Upper lobe of left lung (tissue), 6 donors: ENCODE measurements around the gene ANKRD10. TPM values are rescaled to one million over a fixed set of nuclear protein-coding genes. Genes with fewer than 3 reads are reported as not detected.
A peak's percentile ranks its signal among the peaks of the same experiment; 100 is the strongest.

Experiments
- ATAC-seq, 2 donors: fragments of 200-7000 bp; cut with Tn5 transposase; one replicate each; pipeline ENCODE4 v1.9.1; 2022; ENCODE audit warnings: mild to moderate bottlenecking in 2 of 2, moderate library complexity in 2 of 2; ENCODE audit not compliant: low FRiP score in 2 of 2
- DNase-seq, 2 donors: peaks; one replicate each; pipeline ENCODE4 v3.0.0-alpha.2; 2019 to 2020
- H3K27ac ChIP-seq, 4 donors: fragments of 200-600 bp; sonication (generic); one replicate each; pipeline ENCODE4 v1.5.1; 2016 to 2019
- H3K27me3 ChIP-seq, 4 donors: fragments of 200-600 bp; sonication (generic); one replicate each; pipeline ENCODE4 v1.5.1; 2017 to 2019
- H3K36me3 ChIP-seq, 4 donors: fragments of 200-600 bp; sonication (generic); one replicate each; pipeline ENCODE4 v1.5.1; 2016 to 2019
- H3K4me1 ChIP-seq, 4 donors: fragments of 200-600 bp; sonication (generic); one replicate each; pipeline ENCODE4 v1.5.1; 2018 to 2019
- H3K4me3 ChIP-seq, 4 donors: fragments of 200-600 bp; sonication (generic); one replicate each; pipeline ENCODE4 v1.5.1; 2017 to 2019; ENCODE audit warnings: mild to moderate bottlenecking in 2 of 4, moderate library complexity in 1 of 4
- H3K9me3 ChIP-seq, 4 donors: fragments of 200-600 bp; sonication (generic); one replicate each; pipeline ENCODE4 v1.5.1; 2018 to 2019
- EP300 ChIP-seq, 4 donors: sonication (generic); formaldehyde crosslinking; IDR thresholded peaks; one replicate each; pipeline ENCODE4 v1.5.1; 2017; ENCODE audit warnings: antibody characterized with exemption in 4 of 4, control low read depth in 2 of 4
- POLR2A ChIP-seq, 4 donors: fragments of 450-650 bp; IDR thresholded peaks; one replicate each; pipeline ENCODE4 v1.5.1; 2016 to 2017; ENCODE audit warnings: antibody characterized with exemption in 4 of 4, mild to moderate bottlenecking in 2 of 4
- POLR2AphosphoS5 ChIP-seq, 2 donors: sonication (generic); formaldehyde crosslinking; IDR thresholded peaks; one replicate each; pipeline ENCODE4 v1.5.1; 2017; ENCODE audit warnings: antibody characterized with exemption in 2 of 2
- WGBS, 2 donors: methylation state at CpG; one replicate each; pipeline ENCODE4 v1.1.5; 2017 to 2018; 5-methylcytosine and 5-hydroxymethylcytosine counted together
- total RNA-seq, 6 donors: library from RNA; depleted of rRNA in 4 of 6; stranded (reverse); fragments of >200 nt in 4 of 6; gene quantifications; one replicate each; pipeline versions ENCODE4 v1.1.0 to v1.2.1, GENCODE V29; 2016 to 2021
- TF ChIP-seq, protein P1 (sequence below), 6 experiments: fragments of 450-650 bp in 4 of 6; fragments of 200-600 bp in 2 of 6; sonication (generic) in 2 of 6; IDR thresholded peaks; one replicate each; pipeline ENCODE4 v1.5.1; 2016 to 2019; ENCODE audit warnings: antibody characterized with exemption in 6 of 6
- donor health status: DM: no; HTN: no; CAD: no; lungs with moderate emphysema.
- donor health status: DM: no; HTN: yes; CAD: no; lungs with severe emphysema.

The ANKRD10 gene
- total RNA-seq, 6 donors from 2014 or later = 91.4 to 190 (median 107) TPM

- DNase-seq = peak in 1 of 2 donors; percentile 36
- WGBS, 2 donors = 70 to 78% methylated on average over 14 of the region's 14 CpGs
- Histone ChIP-seq H3K36me3 (peaks cover 0 to 31% (median 13%) of the 10 kb centered on the region in 4 donors), H3K4me1 (peaks cover 52 to 58% (median 56%) of the 10 kb centered on the region in 4 donors), H3K9me3 (no peaks in the 10 kb centered on the region), H3K27ac (no peak overlapping the region), H3K4me3 (no peak overlapping the region), H3K27me3 (no peaks in the 10 kb centered on the region)
- no peak for TF ChIP-seq EP300 (IDR thresholded peaks at IDR 0.05)
- no peak for TF ChIP-seq POLR2A (IDR thresholded peaks at IDR 0.05)
- TF ChIP-seq, protein P1, sequence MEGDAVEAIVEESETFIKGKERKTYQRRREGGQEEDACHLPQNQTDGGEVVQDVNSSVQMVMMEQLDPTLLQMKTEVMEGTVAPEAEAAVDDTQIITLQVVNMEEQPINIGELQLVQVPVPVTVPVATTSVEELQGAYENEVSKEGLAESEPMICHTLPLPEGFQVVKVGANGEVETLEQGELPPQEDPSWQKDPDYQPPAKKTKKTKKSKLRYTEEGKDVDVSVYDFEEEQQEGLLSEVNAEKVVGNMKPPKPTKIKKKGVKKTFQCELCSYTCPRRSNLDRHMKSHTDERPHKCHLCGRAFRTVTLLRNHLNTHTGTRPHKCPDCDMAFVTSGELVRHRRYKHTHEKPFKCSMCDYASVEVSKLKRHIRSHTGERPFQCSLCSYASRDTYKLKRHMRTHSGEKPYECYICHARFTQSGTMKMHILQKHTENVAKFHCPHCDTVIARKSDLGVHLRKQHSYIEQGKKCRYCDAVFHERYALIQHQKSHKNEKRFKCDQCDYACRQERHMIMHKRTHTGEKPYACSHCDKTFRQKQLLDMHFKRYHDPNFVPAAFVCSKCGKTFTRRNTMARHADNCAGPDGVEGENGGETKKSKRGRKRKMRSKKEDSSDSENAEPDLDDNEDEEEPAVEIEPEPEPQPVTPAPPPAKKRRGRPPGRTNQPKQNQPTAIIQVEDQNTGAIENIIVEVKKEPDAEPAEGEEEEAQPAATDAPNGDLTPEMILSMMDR (IDR thresholded peaks at IDR 0.05) = no peak
- TF ChIP-seq POLR2AphosphoS5 (IDR thresholded peaks at IDR 0.05) = no peak
- ATAC-seq = no peak
These were observed 4.6 kb downstream of the ANKRD10 start for GRCh38 chr13:110910013-110910890.

DNA sequence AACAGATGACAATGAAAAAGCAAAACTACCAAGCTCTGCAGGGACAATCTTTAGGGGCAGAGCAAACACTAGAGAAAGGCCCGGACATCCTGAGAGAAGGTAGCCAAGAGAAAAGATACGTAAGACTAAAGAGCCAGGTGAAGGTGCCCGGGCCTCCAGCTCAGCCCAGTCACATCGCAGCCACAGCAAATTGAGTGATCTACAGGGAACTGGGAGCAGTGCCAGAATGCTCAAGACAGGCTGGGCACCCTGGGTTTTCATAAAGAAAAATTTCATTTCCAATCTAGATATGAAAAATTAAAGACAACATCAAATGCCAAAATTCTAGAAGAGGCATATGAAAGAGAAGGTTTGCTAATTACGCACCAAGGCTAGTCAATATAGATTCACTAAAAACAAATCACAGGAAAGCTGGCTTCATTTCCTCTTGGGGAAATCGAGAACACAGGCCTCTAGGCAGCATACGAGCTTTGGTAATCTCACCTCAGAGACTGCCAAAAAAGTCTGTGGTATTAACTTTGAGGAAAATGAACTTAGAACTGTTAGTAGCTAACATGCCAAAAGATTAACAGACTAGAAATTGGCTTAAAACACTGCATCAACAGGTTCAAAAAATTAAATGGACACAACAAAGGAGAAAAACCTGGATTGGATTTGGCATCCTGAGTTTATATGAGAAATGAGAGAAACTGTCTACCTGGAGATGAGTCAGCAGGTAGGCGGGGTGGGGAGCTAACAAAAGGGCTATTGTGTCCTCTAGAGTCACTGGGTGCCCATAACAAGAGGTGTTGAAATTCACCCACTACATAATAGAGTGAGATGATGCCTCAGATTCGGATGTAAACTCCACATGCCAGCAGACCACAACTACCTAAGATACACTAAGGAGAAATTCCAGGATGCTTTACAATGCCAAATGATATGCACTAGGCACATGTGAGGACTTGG lies 6.6 kb downstream of the ANKRD10 start:
- peaks cover 50 to 55% (median 53%) of the 10 kb centered on the region in 4 donors for H3K4me1 ChIP-seq

GRCh38 chr13:110907301-110907700 lies 7.6 kb downstream of the ANKRD10 start:
- WGBS, 2 donors = 87% methylated on average over 3 of the region's 4 CpGs
- TF ChIP-seq POLR2AphosphoS5 (IDR thresholded peaks at IDR 0.05) (no peak), EP300 (IDR thresholded peaks at IDR 0.05) (no peak), POLR2A (IDR thresholded peaks at IDR 0.05) (no peak)
- TF ChIP-seq, protein P1 (IDR thresholded peaks at IDR 0.05) = no peak
- Histone ChIP-seq H3K27ac (no peak overlapping the region), H3K9me3 (no peaks in the 10 kb centered on the region), H3K4me3 (no peak overlapping the region), H3K27me3 (no peaks in the 10 kb centered on the region), H3K4me1 (peaks cover 41 to 45% (median 44%) of the 10 kb centered on the region in 4 donors), H3K36me3 (peaks cover 0 to 53% (median 15%) of the 10 kb centered on the region in 4 donors)
- ATAC-seq (no peak), DNase-seq (no peak)

More for the DNA sequence above, 6.6 kb downstream of the ANKRD10 start:
- no peaks in the 10 kb centered on the region for H3K27me3 ChIP-seq
- ATAC-seq (no peak), DNase-seq (peak in 1 of 2 donors; percentile 36)
- peaks cover 0 to 50% (median 15%) of the 10 kb centered on the region in 4 donors for H3K36me3 ChIP-seq
- WGBS, 2 donors = 46% methylated on average over 9 of the region's 9 CpGs
- H3K9me3 ChIP-seq = no peaks in the 10 kb centered on the region
- H3K4me3 ChIP-seq = no peak overlapping the region
- peak overlapping the region in 3 of 4 donors; percentile 4 to 69 (median 35) for H3K27ac ChIP-seq
- no peak for TF ChIP-seq EP300 (IDR thresholded peaks at IDR 0.05)
- TF ChIP-seq POLR2A (IDR thresholded peaks at IDR 0.05) = no peak
- TF ChIP-seq, protein P1 (IDR thresholded peaks at IDR 0.05) = no peak
- TF ChIP-seq POLR2AphosphoS5 (IDR thresholded peaks at IDR 0.05) = no peak

- Histone ChIP-seq H3K4me3 (no peak overlapping the region), H3K9me3 (no peaks in the 10 kb centered on the region), H3K36me3 (peaks cover 0 to 56% (median 13%) of the 10 kb centered on the region in 4 donors), H3K27me3 (no peaks in the 10 kb centered on the region), H3K27ac (no peak overlapping the region), H3K4me1 (peaks cover 18 to 26% (median 23%) of the 10 kb centered on the region in 4 donors)
- no peak for ATAC-seq
- no peak for TF ChIP-seq POLR2AphosphoS5 (IDR thresholded peaks at IDR 0.05)
- no peak for TF ChIP-seq POLR2A (IDR thresholded peaks at IDR 0.05)
- TF ChIP-seq EP300 (IDR thresholded peaks at IDR 0.05) = no peak
- TF ChIP-seq, protein P1 (IDR thresholded peaks at IDR 0.05) = no peak
- 78 to 80% methylated on average over 7 of the region's 7 CpGs for WGBS, 2 donors
- no peak for DNase-seq
These were observed 10.1 kb downstream of the ANKRD10 start for GRCh38 chr13:110904748-110905147.
